Fibroblast of skin of back (primary cell): ENCODE data around the gene HSPG2.
"Not testable (repeated sequence)": the region's sequence is repeated elsewhere in the genome, so short reads cannot be mapped to it uniquely, and the experiment has no call there.

Experiments used
- DNase-seq: peaks from one replicate; pipeline ENCODE4 v3.0.0-alpha.2; 2013

The HSPG2 gene

GRCh38 chr1:21823980-21824702, 113.0 kb downstream of the HSPG2 start:
- no peak for DNase-seq

DNA sequence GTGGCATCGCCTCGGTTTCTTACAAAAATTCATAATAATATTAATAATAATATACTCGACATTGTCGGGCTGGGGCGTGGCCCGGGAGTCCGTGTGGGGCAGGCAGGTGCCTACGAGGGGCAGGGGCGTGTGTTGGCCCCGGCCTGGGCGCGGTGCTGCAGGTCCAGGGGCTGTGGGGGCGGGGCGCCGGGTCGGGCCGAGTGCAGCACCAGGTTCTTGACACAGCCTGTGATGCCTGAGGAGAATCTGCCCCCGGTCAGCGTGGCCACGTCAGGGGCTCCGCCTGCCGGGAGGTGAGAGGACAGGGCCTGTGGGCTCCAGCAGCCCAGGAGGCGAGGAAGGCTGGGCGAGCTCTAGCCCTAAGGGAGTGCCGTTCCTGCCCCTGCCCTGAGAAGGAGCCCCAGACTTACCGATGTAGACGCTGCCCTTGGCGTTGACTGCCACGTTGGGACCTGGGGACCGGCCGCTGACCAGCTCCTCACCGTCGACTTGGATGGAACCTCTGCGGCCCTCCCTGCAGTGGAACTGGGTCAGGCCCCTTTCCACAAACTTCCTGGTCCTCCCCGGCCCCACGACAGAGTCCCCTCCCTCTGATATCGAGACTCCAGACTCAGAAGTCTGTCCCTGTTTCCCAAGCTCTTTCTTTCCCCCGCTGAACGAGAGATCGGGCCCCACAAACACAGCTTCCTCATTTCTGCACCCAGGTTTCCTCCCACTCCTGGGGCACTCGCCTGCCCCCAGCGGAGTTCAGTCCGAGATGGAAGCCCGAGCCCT, 113.7 kb downstream of the HSPG2 start:
- no peak for DNase-seq

DNA sequence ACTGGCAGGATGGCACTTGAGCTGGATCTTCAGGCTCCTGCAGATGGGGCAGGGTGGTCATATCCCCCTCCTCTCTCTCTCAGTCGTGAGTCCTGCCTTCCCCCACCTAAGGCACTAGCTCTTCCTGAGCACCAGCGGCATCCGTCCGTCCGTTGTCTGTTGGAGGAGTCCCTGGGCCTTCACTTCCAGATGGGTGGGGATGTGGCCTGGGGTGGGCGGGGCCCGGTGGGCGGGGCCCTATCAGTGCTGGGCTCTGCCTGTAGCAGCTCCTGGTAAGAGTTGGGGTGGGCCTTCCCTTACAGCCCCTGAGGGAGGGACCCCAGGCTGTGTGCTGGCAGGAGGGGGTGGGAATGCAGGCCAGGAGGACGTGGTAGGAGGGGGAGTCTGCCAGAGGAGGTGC, 114.8 kb downstream of the HSPG2 start:
- DNase-seq, result no peak

- DNase-seq, result no peak
Observed at GRCh38 chr1:21821385-21822019, 115.6 kb downstream of the HSPG2 start.

DNA sequence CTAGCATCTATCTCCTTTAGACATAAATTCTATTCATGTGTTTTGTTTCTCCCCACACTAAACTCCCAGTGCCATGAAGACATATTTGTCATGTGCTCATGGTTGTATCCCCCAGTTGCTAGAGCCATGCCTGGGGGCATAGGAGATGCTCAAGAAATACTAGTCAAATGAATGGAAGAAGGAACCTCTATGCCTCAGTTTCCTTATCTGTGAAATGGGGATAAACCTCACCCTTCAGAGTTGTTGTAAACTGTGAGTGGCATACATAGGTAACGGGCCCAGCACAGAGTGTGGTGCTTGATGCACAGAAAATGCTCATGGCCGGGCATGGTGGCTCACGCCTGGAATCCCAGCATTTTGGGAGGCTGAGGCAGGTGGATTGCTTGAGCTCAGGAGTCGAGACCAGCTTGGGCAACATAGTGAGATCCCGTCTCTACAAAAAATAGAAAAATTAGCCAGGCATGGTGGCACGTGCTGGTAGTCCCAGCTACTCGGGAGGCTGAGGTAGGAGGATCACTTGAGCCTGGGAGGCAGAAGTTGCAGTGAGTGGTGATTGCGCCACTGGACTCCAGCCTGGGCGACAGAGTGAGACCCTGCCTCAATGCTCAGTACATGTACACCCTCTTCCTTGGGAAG, 116.4 kb downstream of the HSPG2 start:
- no peak for DNase-seq

- peak; percentile 33 for DNase-seq
Observed at GRCh38 chr1:21818656-21819055, 118.5 kb downstream of the HSPG2 start.

GRCh38 chr1:21816602-21817302, 120.4 kb downstream of the HSPG2 start:
- peak; percentile 73 for DNase-seq

- no peak for DNase-seq
Observed at GRCh38 chr1:21815724-21816321, 121.3 kb downstream of the HSPG2 start.

DNA sequence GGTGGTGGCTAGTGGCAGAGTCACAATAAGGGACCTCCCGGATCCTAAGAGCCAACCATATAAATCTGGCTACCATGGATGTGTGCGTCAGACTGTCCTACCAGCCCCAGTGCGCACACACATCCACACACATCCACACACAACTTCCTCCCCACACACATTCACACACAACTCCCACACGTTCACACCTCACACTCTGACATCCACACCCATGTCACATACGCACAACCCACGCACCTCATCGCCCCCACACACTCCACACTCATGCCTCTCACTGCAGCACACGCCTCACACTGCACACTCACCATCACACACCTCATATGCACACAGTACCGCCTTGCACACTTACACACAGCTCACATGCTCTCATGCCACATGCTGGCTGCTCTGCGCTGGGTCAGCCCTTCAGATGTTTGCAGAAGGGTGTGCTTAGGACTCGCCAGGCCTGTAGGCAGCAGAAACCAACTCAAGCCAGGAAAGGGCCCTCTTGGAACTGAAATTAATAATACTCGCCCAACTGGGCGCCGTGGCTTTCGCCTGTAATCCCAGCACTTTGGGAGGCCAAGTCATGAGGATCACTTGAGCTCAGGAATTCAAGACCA, 122.0 kb downstream of the HSPG2 start:
- no peak for DNase-seq

- DNase-seq, result no peak
Observed at GRCh38 chr1:21814241-21814918, 122.7 kb downstream of the HSPG2 start.

GRCh38 chr1:21813542-21813941, 123.6 kb downstream of the HSPG2 start:
- no peak for DNase-seq

- DNase-seq, result peak; percentile 42
Observed at GRCh38 chr1:21811875-21812305, 125.2 kb downstream of the HSPG2 start, which contains the start of gene LDLRAD2. LDLRAD2 (plus strand) TSS chr1:21812265; CDS start chr1:21812452, 187 bp downstream.

- peak; percentile 24 for DNase-seq
Observed at GRCh38 chr1:21804536-21804935, 132.6 kb downstream of the HSPG2 start.

- no peak for DNase-seq
Observed at GRCh38 chr1:21801100-21801499, 136.0 kb downstream of the HSPG2 start.

GRCh38 chr1:21799730-21800129, 137.4 kb downstream of the HSPG2 start:
- no peak for DNase-seq

- DNase-seq, result no peak
Observed at GRCh38 chr1:21795075-21795474, 142.0 kb downstream of the HSPG2 start.

DNA sequence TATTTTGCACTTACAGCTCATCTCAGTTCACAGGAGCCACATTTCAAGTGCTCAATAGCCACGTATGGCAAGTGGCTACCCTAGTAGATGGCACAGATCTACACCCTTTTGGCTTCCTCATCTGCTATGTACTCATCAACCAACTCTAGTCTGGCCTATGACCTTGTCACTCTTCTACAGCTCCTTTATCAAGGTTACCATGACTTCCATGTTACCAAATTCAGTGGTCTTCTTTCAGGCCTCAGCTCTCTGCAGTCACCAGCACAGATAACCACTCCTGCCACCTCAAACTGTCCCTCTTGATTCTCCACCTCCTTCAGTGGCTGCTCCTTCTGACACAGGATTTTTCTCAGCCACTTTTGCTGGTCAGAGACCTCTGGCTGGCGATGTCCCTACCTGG, 142.5 kb downstream of the HSPG2 start:
- no peak for DNase-seq

DNA sequence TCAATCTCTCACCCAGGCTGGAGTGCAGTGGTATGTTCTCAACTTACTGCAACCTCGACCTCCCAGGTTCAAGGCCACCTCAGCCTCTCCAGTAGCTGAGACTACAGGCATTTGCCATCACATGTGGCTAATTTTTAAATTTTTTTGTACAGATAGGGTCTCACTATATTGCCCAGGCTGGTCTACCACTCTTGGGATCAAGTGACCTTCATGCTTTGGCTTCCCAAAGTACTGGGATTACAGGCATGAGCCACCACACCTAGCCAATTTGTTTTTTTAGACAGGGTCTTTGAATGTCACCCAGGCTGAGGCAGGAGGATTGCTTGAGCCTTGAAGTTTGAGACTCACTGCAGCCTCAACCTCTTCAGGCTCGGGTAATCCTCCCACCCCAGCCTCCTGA, 144.0 kb downstream of the HSPG2 start:
- no peak for DNase-seq

GRCh38 chr1:21786640-21787039, 150.5 kb downstream of the HSPG2 start:
- no peak for DNase-seq

DNA sequence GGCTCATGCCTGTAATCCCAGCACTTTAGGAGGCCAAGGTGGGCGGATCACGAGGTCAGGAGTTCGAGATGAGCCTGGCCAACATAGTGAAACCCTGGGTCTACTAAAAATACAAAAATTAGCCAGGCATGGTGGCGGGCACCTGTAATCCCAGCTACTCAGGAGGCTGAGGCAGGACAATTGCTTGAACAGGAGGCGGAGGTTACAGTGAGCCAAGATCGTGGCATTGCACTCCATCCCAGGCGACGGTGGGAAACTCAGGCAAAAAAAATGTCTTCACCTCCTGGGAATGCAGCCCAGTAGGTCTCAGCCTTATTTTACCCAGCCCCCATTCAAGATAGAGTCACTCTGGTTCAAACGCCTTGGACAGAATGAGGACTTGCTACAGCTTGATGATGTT, 151.3 kb downstream of the HSPG2 start:
- DNase-seq, result not testable (repeated sequence)
